ENCODE results near the gene GRK5.
"Not testable (repeated sequence)": the region's sequence is repeated elsewhere in the genome, so short reads cannot be mapped to it uniquely, and the experiment has no call there.

The GRK5 gene

DNA sequence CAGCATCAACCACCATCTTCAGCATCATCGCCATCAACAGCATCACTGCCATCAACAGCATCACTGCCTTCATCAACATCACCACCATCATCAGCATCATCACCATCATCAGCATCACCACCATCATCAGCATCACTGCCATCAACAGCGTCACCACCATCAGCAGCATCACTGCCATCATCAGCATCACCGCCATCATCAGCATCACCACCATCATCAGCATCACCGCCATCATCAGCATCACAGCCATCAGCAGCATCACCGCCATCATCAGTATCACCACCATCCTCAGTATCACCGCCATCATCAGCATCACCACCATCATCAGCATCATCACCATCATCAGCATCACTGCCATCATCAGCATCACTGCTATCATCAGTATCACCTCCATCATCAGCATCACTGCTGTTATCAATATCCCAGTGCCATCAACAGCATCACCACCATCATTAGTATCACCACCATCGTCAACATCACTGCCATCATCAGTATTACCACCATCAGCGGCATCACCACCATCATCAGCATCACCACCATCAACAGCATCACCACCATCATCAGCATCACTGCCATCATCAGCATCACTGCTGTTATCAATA is 220.0 kb downstream of the GRK5 start:
- DNase-seq: no peak

DNA sequence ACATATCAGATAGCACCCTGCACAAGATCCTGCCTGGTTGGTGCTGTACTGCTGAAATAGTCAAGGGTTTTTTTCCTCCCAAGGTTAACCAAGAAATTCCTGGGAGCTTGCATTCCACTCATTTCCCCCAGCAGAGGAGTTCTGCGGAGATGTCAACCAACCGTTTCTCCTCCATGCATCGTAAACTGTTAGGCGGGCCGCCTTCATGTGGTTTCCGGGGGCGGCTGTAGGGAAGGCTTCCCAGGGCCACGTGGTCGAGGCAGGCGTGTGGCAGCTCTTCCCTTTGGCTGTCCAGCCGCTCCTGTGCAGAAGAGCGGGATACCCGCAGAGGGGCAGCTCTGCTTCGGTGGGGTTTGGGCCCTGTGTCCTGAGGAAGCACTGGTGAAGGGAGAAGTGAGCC is 221.4 kb downstream of the GRK5 start:
- peak; percentile 89 for DNase-seq

DNA sequence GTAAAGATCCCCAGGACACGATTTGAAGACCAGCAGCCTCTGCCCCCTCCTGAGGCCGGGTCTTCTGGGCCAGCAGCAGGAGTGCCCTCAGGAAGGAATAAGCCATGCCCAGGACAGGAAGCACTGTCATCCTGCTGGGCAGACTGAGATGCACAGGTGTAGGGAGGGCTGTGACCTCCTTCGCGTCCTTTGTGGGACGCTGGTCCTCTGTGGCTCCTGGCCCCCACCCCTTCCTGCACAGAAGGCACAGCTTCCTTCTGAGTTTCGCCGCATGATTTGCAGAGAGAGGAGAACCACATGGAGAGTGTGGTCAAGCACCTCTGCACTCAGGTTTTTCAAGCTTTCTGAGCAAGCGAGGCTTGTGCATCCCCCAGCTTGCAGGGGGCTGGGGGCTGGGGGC is 222.4 kb downstream of the GRK5 start:
- DNase-seq: no peak

DNA sequence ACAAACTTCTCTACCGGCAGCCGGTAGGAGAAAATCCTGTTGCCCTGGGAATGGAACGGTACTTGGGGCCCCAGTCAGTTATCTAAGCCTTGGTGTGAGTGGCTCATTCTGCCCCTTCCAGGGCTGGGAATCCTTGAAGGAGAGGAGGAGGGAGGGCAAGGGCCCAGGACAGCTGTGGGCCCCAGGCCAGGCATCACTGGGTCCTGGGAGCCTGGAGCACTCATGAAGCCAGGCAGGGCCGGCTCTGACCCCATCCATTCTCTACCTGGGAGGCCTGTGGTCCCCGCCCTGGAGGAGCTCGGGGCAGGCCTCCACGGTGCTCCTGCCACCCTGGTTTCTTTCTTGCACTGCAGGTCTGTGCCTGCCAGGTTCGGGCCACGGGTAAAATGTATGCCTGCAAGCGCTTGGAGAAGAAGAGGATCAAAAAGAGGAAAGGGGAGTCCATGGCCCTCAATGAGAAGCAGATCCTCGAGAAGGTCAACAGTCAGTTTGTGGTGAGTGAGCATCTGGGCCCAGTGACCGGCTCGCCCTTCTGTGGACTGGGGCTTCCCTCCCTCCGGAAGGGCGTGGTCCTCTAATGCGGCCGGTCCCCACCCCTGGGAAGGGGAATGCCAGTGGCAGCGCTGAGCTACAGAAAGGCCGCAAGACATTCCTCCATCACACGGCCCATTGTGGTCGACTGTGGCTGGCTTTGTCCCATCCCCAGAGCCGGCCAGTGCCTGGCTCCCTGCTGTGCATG is 223.8 kb downstream of the GRK5 start:
- no peak for DNase-seq

DNA sequence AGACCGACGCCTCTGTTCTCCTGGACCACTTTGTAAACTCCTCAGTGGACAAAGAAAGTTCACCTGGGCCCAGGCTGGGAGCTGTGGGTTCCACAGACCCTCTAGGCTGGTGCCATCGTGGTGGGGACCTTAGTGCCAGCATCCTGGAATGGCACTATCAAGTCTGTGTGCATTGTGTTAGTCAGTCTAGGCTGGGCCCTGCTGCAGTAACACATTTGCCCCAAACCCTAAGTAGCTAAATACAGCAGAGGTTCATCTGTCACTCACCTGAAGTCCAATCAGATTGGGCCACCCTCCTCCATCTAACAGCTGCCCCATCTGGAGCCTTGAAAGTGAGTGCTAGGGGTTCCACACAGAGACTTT is 224.4 kb downstream of the GRK5 start:
- no peak for DNase-seq

DNA sequence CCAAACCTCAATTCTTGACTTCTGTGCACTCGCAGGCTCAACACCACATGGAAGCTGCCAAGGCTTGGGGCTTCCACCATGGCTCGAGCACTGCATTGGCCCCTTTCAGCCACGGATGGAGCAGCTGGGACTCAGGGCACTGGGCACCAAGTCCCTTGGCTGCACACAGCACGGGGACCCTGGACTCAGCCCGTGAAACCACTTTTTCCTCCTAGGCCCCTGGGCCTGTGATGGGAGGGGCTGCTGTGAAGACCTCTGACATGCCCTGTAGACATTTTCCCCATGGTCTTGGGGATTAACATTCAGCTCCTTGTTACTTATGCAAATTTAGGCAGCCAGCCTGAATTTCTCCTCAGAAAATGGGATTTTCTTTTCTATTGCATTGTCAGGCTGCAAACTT is 227.6 kb downstream of the GRK5 start:
- not testable (repeated sequence) for DNase-seq

DNA sequence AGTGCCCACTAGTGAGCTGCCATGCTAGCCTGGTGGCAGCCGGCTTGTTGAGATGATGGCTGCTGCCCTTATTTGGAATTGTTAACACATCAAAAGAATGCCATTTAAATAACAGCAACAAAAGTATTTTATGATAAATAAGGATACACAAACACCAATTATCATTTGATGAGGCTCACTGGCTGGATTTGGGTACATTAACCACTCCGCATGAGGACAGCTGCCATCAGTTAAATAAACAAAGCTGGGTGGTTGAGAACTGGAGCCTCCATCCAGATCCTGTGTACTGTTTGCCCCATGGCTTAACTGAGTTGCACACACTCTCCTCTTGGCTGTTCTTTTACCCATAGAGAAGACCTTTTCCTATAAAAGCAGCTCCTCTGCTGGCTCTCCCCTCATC is 231.3 kb downstream of the GRK5 start:
- DNase-seq: no peak

DNA sequence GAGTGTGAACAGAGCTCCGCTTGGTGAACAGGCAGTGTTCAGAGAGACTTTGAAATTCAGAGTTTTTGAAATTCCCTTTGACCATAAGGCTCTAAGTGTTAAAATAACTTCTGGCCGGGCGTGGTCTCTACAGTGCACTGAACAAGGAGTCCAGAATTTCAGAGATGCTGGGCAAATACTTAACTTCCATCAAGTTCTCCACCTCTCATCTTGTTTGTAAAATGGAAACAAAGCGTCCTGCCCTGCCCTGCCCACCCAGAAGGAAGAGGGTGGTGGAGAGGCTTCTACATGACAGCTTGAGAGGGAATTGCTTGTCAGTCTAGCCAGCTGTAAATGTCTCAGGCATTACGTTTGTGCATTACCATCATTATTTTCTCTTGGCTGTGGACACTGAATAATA is 232.6 kb downstream of the GRK5 start:
- no peak for DNase-seq

DNA sequence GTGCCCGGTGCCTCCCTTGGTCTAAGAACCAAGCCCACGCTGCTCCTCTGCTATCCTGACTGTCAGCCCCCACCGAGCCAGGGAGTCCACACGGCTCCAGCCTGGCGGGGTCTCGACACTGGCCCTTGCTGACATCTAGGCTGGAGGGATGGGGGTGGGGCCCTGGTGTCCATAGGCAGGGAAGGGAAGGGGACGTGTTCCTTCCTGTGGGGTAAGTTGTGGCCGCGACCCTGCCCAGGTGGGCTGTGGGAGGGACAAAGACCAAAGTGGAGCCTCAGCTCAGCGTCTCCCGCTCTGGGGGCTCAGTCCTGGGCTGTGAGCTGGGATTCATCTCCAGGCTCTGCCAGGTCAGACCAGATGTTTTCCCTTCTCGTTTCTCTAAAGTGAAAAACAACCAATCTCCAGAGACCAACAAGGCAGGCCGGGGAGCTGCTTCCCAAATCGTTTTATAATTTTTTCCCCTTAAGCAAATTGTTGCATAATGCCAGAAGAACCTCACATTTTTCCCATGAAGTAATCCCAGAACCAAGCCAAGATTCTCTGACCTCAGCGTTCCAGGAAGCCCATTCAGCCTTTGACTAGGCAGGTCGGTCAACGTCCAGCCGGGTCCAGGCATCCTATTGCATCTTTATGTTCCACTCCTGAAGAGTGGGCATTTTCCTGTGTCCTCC is 233.9 kb downstream of the GRK5 start:
- DNase-seq: peak; percentile 72

DNA sequence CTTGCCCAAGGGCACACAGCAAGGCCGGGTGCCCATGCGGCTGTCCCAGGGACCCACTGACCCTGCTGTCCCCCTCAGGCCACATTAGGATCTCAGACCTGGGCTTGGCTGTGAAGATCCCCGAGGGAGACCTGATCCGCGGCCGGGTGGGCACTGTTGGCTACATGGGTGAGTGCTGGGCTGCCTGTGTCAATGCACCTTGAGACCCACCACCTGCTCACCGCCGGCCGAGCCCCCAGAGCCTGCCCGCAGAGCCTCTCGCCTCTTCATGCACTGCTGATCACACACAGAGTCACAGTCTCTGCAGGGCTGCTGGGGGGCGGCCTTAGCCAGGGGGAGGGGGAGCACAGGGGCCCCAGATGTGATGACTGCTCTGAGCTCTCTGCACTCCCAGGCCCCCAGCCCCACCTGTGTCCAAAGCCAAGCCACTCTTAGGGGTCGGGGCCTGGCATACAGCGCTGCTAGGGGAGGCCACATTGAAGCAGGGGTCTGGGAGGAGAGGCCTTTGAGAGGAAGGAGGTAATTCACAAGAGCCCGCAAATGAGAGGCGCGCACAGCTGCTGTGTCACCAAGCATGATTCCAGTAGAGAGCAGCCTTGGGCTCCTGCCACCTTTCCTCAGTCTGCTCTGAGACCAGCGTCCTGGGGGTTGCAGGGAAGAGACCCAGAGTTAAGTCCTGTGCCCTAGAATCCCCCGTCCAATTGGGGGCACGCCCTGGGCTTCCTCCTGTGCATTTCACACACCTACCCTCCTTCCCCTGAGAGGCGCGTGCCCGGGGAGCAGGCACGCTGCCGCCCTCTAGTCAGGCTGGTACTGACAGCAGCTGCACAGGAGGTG is 234.8 kb downstream of the GRK5 start:
- no peak for DNase-seq

DNA sequence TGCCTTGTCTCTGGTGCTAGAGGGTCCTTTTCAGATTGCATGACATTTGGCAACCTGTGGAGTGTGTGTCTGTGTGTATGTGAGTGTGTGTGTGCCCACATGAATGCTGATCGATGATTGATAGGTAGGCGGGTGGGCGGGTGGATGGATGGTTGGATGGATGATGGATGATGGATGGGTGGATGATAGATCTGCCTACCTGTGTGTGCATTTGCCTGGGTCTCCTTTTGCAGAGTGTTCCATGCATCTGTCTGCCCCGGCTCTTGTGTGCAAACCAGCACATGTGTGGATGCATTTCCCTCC is 235.3 kb downstream of the GRK5 start:
- DNase-seq: no peak

DNA sequence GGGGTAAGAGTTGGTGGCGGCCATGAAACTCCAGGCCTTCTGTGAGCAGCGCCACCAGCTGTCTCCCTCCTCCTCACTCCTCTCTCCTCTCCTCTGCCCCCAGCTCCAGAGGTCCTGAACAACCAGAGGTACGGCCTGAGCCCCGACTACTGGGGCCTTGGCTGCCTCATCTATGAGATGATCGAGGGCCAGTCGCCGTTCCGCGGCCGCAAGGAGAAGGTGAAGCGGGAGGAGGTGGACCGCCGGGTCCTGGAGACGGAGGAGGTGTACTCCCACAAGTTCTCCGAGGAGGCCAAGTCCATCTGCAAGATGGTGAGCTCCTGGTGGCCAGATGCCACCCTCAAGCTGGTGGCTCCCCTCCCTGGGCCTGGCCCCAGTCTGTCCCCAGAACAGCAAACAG is 236.1 kb downstream of the GRK5 start:
- DNase-seq: no peak

DNA sequence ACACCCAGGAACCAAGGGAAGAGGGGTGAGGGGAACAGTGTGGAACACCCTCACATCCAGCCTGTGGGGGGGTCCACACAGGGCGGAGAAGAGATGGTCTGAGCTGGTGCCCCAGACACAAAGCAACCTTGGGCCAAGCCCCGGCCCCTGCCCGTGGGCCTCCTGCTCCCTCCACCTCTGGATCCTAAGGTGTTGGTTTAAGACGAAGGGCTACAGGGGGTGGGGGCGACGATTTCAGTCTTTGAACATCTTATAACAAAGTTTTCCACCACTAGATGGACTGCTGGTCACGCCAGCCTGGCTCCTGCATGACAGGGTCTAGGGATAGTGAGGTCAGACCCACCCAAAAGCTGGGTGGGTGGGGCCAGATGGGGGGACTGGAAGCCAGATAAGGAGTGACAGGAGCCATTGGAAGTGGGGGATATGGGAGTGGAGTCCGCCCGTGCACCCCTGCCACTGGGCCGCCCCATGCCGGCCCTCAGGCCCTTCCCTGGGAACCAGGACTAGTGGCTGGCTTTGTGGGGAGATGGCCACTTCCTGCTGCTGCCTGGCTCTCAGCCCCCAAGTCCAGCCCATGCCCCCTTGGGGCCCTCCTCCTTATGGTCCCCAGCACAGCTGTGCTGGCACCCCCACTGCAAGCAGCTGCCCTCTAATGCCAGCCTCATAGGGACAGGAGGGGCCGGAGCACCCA is 236.7 kb downstream of the GRK5 start:
- DNase-seq: no peak

DNA sequence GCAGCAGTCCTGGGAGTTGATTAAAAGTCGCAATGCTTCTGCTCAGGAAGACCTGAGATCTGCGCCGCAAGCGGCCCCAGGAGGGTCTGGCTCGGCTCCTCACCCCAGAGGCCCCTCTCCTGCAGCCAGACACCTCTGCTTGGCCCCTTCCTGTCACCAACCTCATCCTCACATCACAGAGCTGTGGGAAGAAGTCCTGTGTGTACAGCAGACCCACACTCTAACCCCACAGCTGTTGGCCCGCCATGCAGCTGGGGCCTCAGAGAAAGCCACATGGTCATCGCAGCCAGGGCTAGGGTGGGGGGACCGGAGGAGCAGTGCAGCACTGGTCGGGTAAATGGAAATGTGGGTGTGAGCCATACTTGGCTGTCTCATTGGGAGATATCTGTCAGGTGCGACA is 237.5 kb downstream of the GRK5 start:
- DNase-seq: no peak

DNA sequence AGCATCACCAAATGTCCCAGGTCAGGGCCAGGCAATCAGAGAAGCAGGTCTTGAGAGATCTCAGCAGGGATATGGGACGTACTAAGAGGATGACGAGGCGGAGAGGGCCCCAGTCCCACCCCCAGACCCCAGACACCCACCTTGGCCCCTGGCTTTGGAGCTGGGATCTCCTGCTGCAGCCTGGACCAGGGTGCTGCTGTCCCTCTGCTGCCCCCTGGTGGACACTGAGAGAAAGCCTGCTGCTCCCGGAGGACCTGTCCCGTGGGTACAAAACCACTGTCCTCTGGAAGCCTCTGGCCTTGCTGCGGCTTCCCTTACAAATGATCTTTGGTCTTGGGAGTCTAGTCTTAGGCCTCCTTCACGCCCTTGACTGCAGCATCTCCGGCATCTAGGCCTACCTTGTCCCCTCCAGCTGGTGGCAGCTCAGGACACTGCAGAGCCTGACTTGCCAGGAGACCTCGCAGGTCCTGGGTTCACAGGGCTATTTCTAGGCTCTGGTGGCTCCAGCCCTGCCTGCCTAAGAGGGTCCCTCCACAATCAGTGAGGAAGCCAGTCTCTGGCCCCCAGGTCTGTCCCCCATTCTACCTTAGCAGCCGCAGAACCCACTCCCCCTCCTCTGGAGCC is 238.1 kb downstream of the GRK5 start:
- DNase-seq: peak; percentile 64

DNA sequence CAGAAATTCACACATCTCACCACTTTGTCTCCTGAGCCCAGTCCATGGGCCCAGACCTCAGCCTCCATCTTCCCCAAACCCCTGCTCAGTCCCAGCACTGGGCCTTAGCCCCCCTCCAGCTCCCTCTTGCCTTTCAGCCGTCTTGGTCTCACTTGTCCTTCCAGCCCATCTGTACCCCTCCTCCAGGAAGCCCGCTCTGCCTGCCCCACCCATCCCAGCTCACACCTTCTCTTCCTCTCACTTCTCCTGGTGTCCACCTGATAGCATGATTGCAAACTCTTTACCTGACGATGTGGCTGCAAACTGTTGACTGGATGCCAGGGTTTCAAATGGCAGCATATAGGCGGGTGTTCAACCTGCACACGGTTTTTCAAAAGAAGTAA is 238.6 kb downstream of the GRK5 start:
- no peak for DNase-seq

DNA sequence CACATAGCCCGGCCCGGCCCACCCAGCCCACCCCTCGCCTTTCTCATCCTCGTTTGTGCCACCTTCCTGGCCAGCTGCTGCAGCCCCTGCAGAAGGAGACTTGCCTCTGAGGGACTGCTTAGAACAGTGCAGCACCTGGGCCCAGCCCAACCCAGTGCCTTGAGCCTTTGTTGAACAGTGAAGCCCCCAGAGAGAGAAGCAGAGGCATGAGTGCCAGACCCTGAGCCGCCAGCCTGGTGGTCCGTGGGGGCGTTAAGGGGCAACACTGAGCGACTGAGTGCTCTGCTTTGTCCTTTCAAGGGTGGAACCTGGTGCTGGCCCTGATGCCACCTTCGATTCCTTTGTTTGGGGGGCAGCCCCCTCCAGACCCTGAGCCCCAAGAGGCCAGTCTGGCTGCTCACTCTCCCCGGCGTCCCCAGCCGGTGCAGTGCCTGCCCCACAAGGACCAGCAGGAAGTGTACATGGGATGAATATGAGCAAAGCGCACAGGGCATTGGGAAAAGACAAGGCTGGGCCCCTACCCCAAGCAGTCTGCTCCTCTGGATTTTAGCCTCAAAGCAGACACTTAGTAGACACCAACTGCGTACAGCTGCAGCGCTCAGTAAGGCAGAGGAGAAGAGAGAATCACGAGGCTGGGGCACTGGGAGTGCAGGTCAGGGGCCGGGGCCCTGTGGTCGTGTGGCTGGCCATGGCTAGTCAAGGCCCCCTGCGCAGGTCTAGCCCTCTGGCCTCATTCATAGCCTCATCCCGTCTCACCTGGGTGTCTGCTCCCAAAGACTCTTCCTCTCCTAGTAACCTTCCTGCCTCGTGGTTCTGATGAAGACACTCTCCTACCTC is 239.3 kb downstream of the GRK5 start:
- DNase-seq: no peak

DNA sequence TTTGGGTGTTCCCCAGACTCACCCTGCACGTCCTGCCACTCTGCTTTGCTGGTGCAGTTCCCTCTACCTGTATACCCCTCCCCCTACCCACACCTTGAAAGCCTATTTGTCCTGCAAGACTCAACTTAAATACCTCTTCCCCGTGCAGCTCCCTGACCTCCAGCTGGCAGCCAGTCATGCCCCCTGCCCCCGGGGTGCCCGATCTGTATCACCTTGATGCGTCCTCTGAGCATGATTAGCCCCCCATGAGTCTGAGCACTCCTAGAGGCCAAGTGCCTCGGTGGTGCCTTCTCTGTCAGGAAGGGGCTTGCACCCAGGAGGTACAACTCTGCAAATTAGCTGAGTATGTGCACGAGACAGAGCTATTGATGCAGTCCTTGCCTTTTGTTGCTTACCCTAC is 240.1 kb downstream of the GRK5 start:
- DNase-seq: no peak

DNA sequence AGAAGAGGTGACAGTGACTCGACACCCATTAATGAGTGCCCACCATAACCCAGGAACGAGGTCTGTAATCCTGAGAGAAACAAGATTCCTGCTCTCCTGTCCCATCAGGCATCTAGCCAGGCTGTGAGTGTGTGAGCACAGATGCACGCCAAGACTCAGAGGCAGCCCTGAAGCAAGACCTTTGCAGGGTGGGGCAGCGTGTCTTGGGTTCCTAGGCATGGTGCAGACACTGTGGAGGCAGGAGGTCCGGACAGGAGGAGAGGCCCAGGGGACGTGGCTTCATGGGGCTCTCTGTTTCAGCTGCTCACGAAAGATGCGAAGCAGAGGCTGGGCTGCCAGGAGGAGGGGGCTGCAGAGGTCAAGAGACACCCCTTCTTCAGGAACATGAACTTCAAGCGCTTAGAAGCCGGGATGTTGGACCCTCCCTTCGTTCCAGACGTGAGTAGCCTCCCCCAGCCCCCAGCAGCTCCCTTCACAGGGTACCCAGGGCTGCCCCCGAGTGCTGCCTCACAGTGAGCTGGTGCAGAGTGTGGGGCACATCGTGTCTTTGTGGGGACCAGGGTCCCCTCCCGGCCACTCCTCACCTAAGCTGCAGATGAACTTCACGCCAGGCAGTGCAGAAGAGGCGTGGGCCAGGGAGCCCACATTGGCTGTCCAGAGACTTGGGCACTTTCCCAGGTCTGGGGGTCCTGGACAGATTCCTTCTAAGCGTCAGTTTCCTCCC is 240.6 kb downstream of the GRK5 start:
- no peak for DNase-seq

DNA sequence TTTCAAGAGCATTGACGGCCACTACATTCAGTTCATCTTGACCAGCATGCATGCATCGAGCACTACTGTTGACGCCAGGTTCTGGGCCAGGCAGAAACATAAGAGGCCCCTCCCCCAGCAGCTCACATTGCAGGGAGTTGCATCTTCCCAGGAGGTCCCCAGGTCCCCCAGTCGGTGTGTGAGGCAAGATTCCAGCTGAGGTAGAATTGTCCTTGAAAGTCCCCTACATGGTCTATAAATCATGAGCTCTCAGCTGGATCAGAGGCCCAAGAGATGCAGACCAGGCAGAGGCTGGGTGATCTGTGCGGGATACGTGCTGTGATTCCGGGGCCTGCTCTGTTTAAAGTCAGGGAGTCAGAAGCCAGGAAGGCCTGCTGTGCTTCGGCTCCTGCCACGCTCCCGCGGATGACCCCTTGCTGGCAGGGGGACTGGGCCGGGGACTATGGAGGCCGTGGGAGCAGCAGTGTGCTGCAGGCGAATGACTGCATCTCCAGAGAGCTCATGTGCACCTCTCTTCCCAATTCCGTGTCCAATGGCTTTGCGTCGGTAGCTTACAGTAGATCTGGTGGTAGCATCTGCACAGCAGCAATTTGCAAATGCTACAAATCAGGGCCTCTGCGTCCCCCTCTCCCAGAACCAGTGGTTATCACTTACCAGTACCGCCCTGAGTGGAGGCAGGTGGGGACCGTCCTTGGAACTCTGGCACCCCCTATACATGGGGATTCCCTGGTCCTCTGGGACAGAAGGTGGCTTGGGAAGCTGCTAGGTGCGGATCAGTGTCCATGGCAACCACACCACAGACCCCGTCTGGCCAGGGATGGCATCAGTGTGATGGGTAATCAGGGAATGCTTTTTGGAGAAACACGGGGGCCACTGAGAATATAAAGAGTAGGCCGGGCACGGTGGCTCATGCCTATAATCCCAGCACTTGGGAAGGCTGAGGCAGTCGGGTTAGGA is 241.5 kb downstream of the GRK5 start:
- no peak for DNase-seq

Data from fibroblast of skin of right quadriceps (primary cell).